Colonic mucosa (tissue), 4 donors: Measurements from ENCODE around the gene TXNDC17. TPM values are rescaled to one million over a fixed set of nuclear protein-coding genes. Genes with fewer than 3 reads are reported as not detected.
A peak's percentile ranks its signal among the peaks of the same experiment; 100 is the strongest.

Experiments
- DNase-seq: peaks from one replicate; pipeline ENCODE4 v3.0.0-alpha.2; 2020
- H3K27ac ChIP-seq: fragments of 200-600 bp; one replicate; pipeline ENCODE4 v1.8.0; 2021
- H3K27me3 ChIP-seq: fragments of 200-600 bp; one replicate; pipeline ENCODE4 v1.8.0; 2021
- H3K36me3 ChIP-seq: fragments of 200-600 bp; one replicate; pipeline ENCODE4 v1.8.0; 2021
- H3K4me1 ChIP-seq: fragments of 200-600 bp; one replicate; pipeline ENCODE4 v1.8.0; 2021; ENCODE audit warnings: mild to moderate bottlenecking
- H3K4me3 ChIP-seq: fragments of 200-600 bp; one replicate; pipeline ENCODE4 v1.8.0; 2021
- H3K9ac ChIP-seq, 2 donors: one replicate each; pipeline ENCODE4 v1.7.0; 2013; ENCODE audit warnings: control low read depth in 2 of 2, low read depth in 2 of 2, low read length in 2 of 2
- H3K9me3 ChIP-seq: fragments of 200-600 bp; one replicate; pipeline ENCODE4 v1.8.0; 2021
- CTCF ChIP-seq: fragments of 200-600 bp; IDR thresholded peaks from one replicate; pipeline ENCODE4 v1.8.0; 2022; ENCODE audit warnings: antibody characterized with exemption, mild to moderate bottlenecking
- intact Hi-C: fragments of 100-400 bp; cut with DNase I; formaldehyde crosslinking; loops from one replicate; pipeline ENCODE4 v1.14.1; 2022
- total RNA-seq, 2 donors: library from RNA; stranded (reverse); fragmentation: NEBNext Ultra II Directional in 1 of 2; extraction: Animal tissue kit (Norgen Biotek cat#: 25700) in 1 of 2; gene quantifications; one replicate each; pipeline ENCODE4 v1.2.1, GENCODE V29; 2021
- donor health status: healthy.
- donor health status: DM: no; HTN: no; CAD: no.
- donor health status: DM: no; HTN: no; CAD: no.

The TXNDC17 gene
- total RNA-seq, 2 donors from 2014 or later: 167 to 207 TPM

GRCh38 chr17:6636616-6637457 lies 4.0 kb upstream of the TXNDC17 start:
- H3K27me3 ChIP-seq: no peaks in the 10 kb centered on the region
- TF ChIP-seq CTCF: no peak
- H3K27ac ChIP-seq: no peak overlapping the region
- intact Hi-C loops: loop anchor here (10.0 kb wide), 1 partner anchor 62 kb away; no protein-coding TSS in a partner anchor
- H3K4me1 ChIP-seq: peaks cover 9% of the 10 kb centered on the region
- no peak overlapping the region for H3K4me3 ChIP-seq
- no peak for DNase-seq
- H3K9ac ChIP-seq: no peak overlapping the region
- H3K36me3 ChIP-seq: no peaks in the 10 kb centered on the region
- no peaks in the 10 kb centered on the region for H3K9me3 ChIP-seq

- H3K9me3 ChIP-seq: no peaks in the 10 kb centered on the region
- DNase-seq: no peak
- H3K27me3 ChIP-seq: no peaks in the 10 kb centered on the region
- H3K9ac ChIP-seq: no peak overlapping the region
- H3K27ac ChIP-seq: no peak overlapping the region
- peaks cover 9% of the 10 kb centered on the region for H3K4me1 ChIP-seq
- H3K36me3 ChIP-seq: no peaks in the 10 kb centered on the region
- no peak overlapping the region for H3K4me3 ChIP-seq
- intact Hi-C loops: loop anchor here (10.0 kb wide), 1 partner anchor 63 kb away; no protein-coding TSS in a partner anchor
- TF ChIP-seq CTCF: no peak
Observed at GRCh38 chr17:6637458-6637840, 3.4 kb upstream of the TXNDC17 start.

DNA sequence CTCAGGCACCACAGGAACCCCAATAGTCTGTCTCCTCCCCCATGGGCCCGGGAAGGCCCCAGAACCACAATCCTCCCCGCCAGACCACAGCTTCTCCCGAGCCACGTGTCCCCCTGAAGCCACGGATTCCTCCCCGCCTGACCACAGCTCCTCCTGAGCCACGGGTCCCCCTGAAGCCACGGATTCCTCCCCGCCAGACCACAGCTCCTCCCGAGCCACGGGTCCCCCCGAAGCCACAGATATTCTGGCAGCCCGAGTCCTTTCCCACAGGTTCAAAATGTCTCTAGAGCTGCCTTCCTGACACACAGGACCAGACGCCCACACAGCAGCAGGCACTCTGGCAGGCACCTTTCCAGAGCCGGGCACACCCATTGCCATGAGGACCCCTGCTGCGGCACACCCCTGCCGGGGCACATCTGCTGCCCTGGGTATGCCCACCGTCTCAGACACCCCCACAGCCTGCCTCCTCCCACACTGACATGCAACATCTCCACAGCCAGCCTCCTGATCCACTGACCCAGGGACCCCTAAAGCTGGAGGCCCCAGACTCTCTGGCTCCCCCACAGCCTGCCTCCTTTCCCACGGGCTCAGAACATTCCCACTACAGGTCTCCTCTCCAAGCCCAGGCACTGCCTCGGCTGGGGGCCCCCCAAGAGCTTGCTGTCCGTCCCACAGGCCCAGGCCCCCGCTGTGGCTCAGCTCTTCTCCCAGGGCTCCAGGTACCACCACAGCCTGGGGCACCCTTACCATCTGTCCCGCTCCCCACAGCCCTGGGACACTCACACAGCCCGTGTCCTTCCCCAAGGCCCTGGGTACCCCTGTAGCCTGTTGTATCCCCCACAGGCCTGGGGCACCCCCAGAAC lies 2.6 kb upstream of the TXNDC17 start:
- TF ChIP-seq CTCF: no peak

DNA sequence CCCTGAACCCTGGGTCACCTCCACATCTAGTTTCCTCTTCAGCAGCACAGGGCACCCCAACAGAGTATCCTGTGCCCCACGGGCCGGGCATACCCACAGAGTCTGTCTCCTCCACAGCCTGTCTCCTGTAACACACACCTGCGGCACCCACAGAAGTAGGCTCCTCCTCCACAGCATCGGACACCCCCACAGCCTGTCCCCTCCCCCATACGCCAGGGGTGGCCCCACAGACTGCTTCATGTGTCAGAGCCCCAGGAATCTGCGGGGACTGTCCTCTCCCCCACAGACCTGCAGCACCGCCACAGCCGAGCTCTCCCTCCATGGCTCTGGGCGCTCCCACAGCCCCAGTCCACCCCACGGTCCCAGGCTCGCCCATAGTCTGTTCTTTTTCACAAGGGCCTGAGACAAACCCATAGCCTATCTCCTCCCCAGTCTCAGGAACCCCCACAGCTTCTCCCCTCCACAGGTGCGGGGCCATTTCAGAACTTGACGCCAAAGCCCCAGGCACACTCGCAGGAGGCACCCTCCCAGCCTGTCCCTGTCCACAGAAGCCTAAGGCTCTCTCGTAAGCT lies 1.8 kb upstream of the TXNDC17 start:
- DNase-seq: peak; percentile 22
- intact Hi-C loops: loop anchor here (10.0 kb wide), 1 partner anchor 64 kb away; no protein-coding TSS in a partner anchor
- H3K36me3 ChIP-seq: no peaks in the 10 kb centered on the region
- peak overlapping the region; percentile 98 for H3K4me3 ChIP-seq
- TF ChIP-seq CTCF: no peak
- no peak overlapping the region for H3K27ac ChIP-seq
- peak overlapping the region; percentile 76 to 82 for H3K9ac ChIP-seq
- no peaks in the 10 kb centered on the region for H3K27me3 ChIP-seq
- peaks cover 9% of the 10 kb centered on the region for H3K4me1 ChIP-seq
- no peaks in the 10 kb centered on the region for H3K9me3 ChIP-seq

More for the DNA sequence above, 2.6 kb upstream of the TXNDC17 start:
- H3K27me3 ChIP-seq: no peaks in the 10 kb centered on the region
- intact Hi-C loops: loop anchor here (10.0 kb wide), 1 partner anchor 63 kb away; no protein-coding TSS in a partner anchor
- no peak overlapping the region for H3K9ac ChIP-seq
- no peak for DNase-seq
- H3K4me1 ChIP-seq: peaks cover 9% of the 10 kb centered on the region
- no peak overlapping the region for H3K4me3 ChIP-seq
- H3K36me3 ChIP-seq: no peaks in the 10 kb centered on the region
- no peak overlapping the region for H3K27ac ChIP-seq
- H3K9me3 ChIP-seq: no peaks in the 10 kb centered on the region
